ENCODE results near the gene NPHP3. TPM values are rescaled to one million over a fixed set of nuclear protein-coding genes. Genes with fewer than 3 reads are reported as not detected.

The NPHP3 gene
- total and polyA plus RNA-seq, 2 of the 4 experiments (the other 2 are of a cell fraction) = 19.9 to 21.3 TPM

DNA sequence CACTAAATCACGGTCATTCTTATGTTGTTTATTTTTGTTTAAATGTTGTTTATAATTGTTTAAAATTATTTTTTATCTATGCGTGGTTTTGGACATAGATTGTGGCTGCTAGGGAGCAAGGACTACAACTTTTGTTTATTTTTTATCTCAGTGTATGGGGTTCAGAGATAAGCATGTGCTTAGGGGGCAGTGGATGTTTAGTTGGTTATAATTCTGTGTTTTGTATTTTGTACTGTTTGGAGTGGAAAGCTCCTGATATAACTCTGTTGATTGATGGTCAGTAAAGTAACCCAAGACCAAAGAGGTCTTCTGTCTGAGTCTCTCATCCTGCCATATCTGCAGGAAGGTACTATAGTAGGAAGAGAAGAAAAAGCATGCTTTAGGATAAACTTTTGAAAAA, 36.5 kb upstream of the NPHP3 start:
- Histone ChIP-seq H3K14ac (replicated peaks; ENCODE audit: low read depth, low read length) (no peak overlapping the region), H3K9me1 (ENCODE audit: insufficient read depth, low read length) (no peaks in the 10 kb centered on the region), H3K79me1 (ENCODE audit: low read depth in 1 of 2, low read length in 2 of 2) (no peaks in the 10 kb centered on the region), H4K8ac (ENCODE audit: low read depth in 2 of 2, low read length in 2 of 2) (no peak overlapping the region), H4K5ac (ENCODE audit: low read depth, low read length) (no peak overlapping the region), H3K36me3 (ENCODE audit: control insufficient read depth, insufficient read depth, low read length) (no peaks in the 10 kb centered on the region), H3K23ac (ENCODE audit: low read depth, low read length) (no peak overlapping the region), H2AK9ac (replicated peaks; ENCODE audit: low read depth, low read length, poor library complexity) (no peak overlapping the region), H3K4ac (ENCODE audit: low read depth, low read length) (no peak overlapping the region), H3K56ac (ENCODE audit: extremely low read depth, insufficient read depth, low read length) (no peak overlapping the region), H3K4me1 (ENCODE audit: control insufficient read depth, insufficient read depth, low read length) (no peaks in the 10 kb centered on the region), H2AK5ac (ENCODE audit: low read depth, low read length) (no peak overlapping the region), H3K27me3 (ENCODE audit: control insufficient read depth, insufficient read depth, low read length) (no peaks in the 10 kb centered on the region; the same call in 1 of the 2 replicates), H2AFZ (replicated peaks; ENCODE audit: low read length, poor library complexity) (no peak overlapping the region), H3K4me3 (ENCODE audit: insufficient read depth, low read depth, low read length) (no peak overlapping the region), H2BK120ac (ENCODE audit: low read depth, low read length) (no peak overlapping the region), H3K9me3 (ENCODE audit: control insufficient read depth, insufficient read depth, low read length) (no peaks in the 10 kb centered on the region), H4K20me1 (ENCODE audit: insufficient read depth, low read length) (no peaks in the 10 kb centered on the region), H2BK15ac (ENCODE audit: low read depth, low read length) (no peak overlapping the region), H3K4me2 (ENCODE audit: low read depth, low read length) (no peak overlapping the region), H2BK5ac (ENCODE audit: low read depth, low read length, poor library complexity, severe bottlenecking) (no peak overlapping the region), H3K9ac (ENCODE audit: low read depth, low read length) (no peak overlapping the region), H3K27ac (ENCODE audit: insufficient read depth, low read length) (no peak overlapping the region), H4K91ac (ENCODE audit: insufficient read depth, low read depth, low read length) (no peak overlapping the region), H2BK20ac (ENCODE audit: low read depth, low read length) (no peak overlapping the region), H3K18ac (ENCODE audit: low read depth, low read length) (no peak overlapping the region)
- ATAC-seq (ENCODE audit: low read depth) = no peak
- in situ Hi-C loops (cut with MboI; ENCODE audit: low sequenced_read_pairs) = no loop called here
- dilution Hi-C loops (cut with HindIII; ENCODE audit: low sequenced_read_pairs, unreplicated experiment) = no loop called here
- DNase-seq = no peak
- ChIA-PET POLR2A (ENCODE audit: unreplicated experiment) (no interaction called here), CTCF (no interaction called here)
- no TSS peak for BruUV-seq (replicated peaks)
- TF ChIP-seq, protein P1, sequence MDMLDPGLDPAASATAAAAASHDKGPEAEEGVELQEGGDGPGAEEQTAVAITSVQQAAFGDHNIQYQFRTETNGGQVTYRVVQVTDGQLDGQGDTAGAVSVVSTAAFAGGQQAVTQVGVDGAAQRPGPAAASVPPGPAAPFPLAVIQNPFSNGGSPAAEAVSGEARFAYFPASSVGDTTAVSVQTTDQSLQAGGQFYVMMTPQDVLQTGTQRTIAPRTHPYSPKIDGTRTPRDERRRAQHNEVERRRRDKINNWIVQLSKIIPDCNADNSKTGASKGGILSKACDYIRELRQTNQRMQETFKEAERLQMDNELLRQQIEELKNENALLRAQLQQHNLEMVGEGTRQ (IDR thresholded peaks at IDR 0.05; ENCODE audit: low read depth, low read length) = no peak
- no peak for TF ChIP-seq FOS (IDR thresholded peaks at IDR 0.05; ENCODE audit: low read depth, low read length)
- TF ChIP-seq CEBPB (IDR thresholded peaks at IDR 0.05; ENCODE audit: low read depth, low read length) = no peak
- TF ChIP-seq BHLHE40 (IDR thresholded peaks at IDR 0.05; ENCODE audit: low read depth, low read length) = no peak
- TF ChIP-seq RAD21 (IDR thresholded peaks at IDR 0.05; ENCODE audit: low read length) = no peak
- TF ChIP-seq POLR2A (IDR thresholded peaks at IDR 0.05; ENCODE audit: low read depth, low read length) = no peak
- no peak for TF ChIP-seq RCOR1 (IDR thresholded peaks at IDR 0.05; ENCODE audit: insufficient replicate concordance, low read length)
- no peak for TF ChIP-seq MAZ (IDR thresholded peaks at IDR 0.05; ENCODE audit: borderline replicate concordance, low read depth, low read length)
- TF ChIP-seq MAFK (IDR thresholded peaks at IDR 0.05; ENCODE audit: low read depth, low read length) = no peak
- no peak for TF ChIP-seq NFE2L2 (IDR thresholded peaks at IDR 0.05; ENCODE audit: low read depth, low read length)
- no peak for TF ChIP-seq RFX5 (IDR thresholded peaks at IDR 0.05; ENCODE audit: low read depth, low read length)
- no peak for TF ChIP-seq MXI1 (IDR thresholded peaks at IDR 0.05; ENCODE audit: borderline replicate concordance, low read depth, low read length)
- no peak for TF ChIP-seq SMC3 (IDR thresholded peaks at IDR 0.05; ENCODE audit: low read depth, low read length)
- TF ChIP-seq, protein P2, sequence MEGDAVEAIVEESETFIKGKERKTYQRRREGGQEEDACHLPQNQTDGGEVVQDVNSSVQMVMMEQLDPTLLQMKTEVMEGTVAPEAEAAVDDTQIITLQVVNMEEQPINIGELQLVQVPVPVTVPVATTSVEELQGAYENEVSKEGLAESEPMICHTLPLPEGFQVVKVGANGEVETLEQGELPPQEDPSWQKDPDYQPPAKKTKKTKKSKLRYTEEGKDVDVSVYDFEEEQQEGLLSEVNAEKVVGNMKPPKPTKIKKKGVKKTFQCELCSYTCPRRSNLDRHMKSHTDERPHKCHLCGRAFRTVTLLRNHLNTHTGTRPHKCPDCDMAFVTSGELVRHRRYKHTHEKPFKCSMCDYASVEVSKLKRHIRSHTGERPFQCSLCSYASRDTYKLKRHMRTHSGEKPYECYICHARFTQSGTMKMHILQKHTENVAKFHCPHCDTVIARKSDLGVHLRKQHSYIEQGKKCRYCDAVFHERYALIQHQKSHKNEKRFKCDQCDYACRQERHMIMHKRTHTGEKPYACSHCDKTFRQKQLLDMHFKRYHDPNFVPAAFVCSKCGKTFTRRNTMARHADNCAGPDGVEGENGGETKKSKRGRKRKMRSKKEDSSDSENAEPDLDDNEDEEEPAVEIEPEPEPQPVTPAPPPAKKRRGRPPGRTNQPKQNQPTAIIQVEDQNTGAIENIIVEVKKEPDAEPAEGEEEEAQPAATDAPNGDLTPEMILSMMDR (conservative IDR thresholded peaks at IDR 0.05; ENCODE audit: low read depth, low read length) = no peak
- TF ChIP-seq CHD1 (IDR thresholded peaks at IDR 0.05; ENCODE audit: low read depth, low read length) = no peak
- no CpG with 5 or more reads among the region's 2 CpGs for WGBS, 2 experiments (ENCODE audit: extremely low coverage in 2 of 2, insufficient read length in 1 of 2)
- intact Hi-C loops (cut with micrococcal nuclease) = no loop called here
